NCI-H1092 treated with DMSO at 0.1 percent for 48 hours (cell line): ENCODE results near the gene FBLN2.

Experiments used
- DNase-seq: peaks from one replicate; lab custom pipeline; 2025; lab: John Stamatoyannopoulos, UW

FBLN2 gene

DNA sequence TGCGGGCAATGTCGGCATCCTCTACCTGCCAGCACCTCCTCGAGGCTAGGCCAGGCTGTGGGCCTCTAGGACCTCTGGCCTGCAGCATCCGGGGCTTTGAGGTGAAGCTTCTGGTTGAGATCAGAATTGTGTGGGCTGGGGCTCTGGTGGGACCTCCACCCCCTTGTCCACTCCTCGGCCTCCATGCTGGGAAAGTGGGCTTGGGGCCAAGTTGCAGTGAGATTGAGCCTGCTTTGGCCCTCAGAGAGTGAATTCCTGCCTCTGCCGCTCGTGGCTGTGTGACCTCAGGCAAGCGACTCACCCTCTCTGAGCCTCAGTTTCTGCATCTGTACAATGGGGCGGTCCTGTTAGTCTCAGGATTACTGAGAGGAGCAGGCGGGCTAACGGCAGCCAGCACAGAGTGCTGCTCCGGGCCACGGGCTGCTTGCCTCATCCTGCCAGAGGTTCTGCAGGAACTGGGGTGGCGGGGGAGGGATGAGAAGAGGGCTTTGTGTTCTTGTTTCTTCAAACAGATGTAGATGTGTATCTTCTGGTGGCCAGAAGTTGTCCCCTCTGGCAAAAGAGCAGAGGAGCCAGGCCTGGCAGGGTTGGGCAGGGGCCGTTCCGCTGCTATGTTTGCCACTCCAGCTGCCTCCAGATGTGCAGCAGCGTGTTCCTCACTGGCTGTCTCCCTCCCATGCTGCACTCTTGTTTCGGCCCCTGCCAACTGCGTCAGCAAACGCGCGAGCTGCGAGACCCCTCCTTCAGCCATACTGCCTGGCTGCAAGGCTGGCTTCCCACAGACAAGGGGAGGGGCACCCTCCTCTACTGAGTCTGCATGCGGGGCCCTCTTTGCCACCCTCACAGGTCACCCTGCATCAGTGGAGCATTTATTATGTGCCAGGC, 33.7 kb downstream of the FBLN2 start:
- DNase-seq, result no peak

- no peak for DNase-seq
These were observed 34.6 kb downstream of the FBLN2 start for GRCh38 chr3:13583251-13584180.

GRCh38 chr3:13584427-13584891, 35.5 kb downstream of the FBLN2 start:
- DNase-seq, result no peak

GRCh38 chr3:13584901-13585300, 36.0 kb downstream of the FBLN2 start:
- DNase-seq, result no peak

DNA sequence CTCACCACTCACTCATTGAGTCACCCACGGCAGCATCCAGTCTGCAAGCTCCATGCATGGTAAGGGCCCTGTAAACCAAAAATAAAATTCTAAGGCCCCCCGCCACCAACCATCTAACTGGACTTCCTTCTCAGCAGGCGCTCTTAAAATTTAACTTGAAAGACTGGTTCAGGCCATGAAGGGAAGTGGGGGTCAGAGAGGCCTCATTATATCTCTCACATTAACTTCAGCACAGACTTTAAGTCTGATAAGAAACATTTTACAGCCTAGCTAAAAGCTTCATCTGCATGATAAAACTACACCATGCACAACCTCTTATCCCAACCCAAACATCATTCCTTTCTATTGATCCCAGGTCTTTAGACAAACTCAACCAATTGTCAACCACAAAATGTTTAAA, 38.5 kb downstream of the FBLN2 start:
- DNase-seq, result no peak

DNA sequence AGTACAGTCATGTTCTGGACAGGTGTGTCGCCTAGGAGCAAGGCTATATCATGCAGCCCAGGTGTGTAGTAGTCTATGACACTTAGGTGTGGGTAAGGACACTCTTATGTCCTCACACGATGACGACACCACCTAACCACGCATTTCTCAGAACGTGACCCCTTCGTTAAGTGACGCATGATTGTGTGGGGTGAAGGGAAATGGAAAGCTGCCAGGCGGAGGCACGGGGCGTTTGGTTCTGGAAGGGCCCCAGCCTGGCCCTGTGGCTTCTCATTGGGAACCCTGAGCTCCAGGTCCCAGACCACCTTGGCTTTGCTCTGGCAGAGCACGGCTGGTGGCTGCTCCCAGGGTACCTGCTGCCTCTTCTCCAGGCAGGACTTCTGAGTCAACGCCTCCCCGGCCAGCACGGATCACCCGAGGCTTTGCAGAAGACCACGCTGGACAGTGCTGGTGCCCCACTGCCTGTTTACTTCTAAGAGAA, 39.3 kb downstream of the FBLN2 start:
- no peak for DNase-seq

DNA sequence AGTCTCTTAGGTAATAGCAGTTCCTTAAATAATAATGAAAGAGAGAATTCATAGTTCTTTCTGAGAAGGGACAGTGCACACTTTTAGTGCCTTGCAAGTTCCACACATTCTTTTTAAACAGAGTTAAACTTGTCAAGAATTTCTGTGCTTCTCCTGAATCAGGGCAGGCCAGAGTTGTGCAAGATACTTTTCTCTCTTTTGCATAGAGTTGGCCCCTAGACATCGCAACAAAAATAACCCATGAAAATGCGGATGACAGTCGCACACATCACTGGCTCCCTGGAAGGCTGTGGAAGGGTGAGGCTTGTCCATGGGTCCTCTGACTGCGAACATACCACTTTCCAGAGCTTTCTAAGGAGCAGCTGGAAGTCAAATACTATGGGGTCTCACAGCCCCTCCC, 40.1 kb downstream of the FBLN2 start:
- no peak for DNase-seq

DNA sequence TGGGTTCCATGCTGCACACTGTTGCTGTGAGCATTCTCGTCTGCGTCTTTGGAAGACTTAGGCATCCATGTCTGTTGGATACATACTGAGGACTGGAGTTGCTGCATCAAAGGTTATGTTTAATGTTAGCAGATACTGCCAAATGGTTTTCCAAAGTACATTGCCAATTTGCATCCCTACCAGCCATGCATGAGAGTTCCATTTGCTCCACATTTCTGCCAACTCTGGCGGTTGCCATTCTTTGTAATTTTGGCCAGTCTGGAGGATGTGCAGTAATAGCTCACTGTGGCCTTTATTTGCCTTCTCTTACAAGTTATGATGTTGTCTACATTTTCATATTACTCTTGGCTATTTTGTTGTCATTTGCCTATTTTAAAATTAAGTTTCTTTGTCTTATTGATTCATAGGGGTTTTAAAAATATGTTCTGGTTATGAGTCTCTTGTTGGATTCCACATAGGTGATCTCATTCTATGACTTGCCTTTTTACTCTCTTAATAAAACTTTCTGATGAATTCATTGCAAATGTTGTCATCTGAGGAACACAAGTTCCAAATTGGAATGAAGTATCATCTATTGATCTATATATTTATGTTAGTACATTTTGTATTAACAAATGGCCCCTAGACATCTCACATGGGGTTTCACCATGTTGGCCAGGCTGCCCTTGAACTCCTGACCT, 42.1 kb downstream of the FBLN2 start:
- no peak for DNase-seq

DNA sequence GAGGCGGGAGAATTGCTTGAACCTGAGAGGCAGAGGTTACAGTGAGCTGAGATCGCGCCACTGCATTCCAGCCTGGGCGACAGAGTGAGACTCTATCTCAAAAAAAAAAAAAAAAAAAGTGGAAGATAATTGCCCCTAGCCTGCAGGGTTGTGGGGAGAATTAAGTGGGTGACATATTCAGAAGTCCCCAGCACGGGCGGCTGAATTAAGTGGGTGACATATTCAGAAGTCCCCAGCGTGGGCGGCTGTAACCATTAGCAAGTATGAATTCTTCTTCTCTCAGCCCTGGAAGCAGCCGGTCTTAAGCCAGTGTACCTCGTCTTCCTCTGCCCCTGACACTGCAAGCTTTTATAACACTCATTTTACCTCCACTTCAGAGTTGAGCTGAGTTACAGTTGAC, 44.7 kb downstream of the FBLN2 start:
- no peak for DNase-seq

- no peak for DNase-seq
These were observed 45.2 kb downstream of the FBLN2 start for GRCh38 chr3:13594146-13594545.

DNA sequence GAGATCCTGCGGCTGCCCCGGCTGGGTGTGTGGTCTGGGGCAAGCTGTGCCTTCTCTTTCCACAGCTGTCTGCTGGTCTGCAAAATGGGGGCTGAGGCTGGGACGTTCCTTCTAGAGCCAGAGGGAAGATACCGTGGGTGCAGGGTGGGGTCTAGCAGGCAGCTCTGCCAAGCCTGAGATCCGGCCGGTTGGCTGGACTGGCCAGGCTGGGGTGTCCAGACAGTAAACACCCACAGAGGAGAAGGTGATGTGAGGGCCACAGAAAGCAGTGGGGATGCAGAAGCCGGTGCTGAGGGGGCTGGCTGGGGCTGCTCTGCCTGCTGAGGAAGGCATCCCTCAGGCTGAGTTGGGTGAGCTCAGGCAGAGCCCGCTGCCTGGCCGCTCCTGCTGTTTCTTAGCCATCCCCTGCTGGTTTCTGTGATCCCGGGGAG, 46.1 kb downstream of the FBLN2 start:
- no peak for DNase-seq

GRCh38 chr3:13595485-13595884, 46.6 kb downstream of the FBLN2 start:
- DNase-seq, result no peak

- DNase-seq, result no peak
These were observed 47.7 kb downstream of the FBLN2 start for GRCh38 chr3:13596426-13597205.

GRCh38 chr3:13597661-13598060, 48.7 kb downstream of the FBLN2 start:
- no peak for DNase-seq

- DNase-seq, result no peak
These were observed 49.3 kb downstream of the FBLN2 start for GRCh38 chr3:13598201-13598600.

- DNase-seq, result no peak
These were observed 50.3 kb downstream of the FBLN2 start for GRCh38 chr3:13598926-13599886.

DNA sequence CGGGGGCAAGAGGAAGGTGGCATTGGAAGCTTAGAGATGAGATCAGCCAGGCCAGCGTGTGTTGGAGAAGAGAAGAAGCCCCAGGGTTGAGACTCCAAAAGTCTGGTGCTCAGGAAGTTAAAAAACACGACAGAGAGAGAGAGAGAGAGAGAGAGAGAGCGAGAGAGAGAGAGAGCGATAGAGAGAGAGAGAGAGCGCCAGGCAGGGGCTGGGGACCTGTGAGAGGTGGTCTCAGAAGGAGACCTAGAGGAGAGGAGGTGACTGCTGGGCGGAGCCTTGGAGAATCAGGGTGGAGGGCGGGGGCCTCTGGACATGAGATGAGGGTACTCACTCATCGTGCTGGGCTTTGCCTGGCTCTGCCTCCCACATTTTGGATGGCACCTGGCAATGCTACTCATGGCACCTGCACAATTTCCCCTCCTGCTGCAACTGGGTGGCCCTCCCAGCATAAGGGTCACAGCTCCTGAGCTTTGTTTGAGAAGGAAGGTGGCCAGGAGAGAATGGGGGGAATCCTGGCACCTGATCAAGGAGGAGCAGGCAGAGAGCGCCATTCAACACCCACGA, 51.0 kb downstream of the FBLN2 start:
- DNase-seq, result no peak

DNA sequence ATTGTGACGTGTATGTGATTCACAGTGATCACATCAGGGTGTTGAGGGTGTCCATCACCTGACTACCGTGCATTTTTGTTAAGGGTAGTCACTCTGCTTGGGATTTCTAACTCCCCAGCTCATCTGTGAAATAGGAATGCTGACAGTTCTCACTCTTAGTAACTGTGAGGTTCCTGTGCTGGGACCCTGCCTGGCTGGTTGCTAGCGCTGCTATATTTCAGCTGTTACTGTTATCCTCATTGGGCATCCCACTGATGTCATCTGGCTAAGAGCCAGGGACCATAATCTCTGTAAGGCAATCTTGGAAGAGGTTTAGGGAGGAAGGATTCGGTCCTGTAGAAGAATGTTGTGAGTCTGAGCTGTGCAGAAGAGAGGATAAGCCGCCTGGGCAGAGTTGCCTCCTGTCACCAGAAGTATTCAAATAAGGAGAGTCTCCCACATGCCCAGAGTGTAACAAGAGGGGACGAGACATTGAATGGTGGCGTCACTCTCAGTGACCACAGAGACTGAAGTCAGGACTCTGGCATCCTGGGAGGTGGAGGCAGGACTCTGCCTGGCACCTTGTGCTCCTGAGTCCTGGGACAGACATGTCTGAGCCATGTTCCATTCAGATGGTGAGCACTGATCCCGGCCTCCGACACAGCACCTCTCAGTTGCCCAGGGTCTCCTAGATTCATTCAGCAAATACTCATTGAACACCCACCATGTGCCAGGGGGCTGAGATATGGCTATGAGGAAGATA, 52.2 kb downstream of the FBLN2 start:
- no peak for DNase-seq

DNA sequence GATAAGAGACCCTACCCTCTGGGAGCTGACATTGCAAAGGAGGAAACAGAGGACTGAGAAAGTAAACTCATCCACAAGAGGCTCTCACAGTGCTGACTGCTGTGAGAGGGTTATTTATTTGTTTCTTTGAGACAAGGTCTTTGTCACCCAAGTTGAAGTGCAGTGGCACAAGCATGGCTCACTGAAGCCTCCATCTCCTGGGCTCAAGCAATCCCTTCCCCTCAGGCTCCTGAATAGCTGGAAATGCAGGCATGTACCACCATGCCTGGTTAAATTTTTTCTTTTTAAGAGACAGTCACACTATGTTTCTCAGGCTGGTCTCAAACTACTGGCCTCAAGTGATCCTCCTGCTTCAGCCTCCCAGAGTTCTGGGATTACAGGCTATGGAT, 52.8 kb downstream of the FBLN2 start:
- DNase-seq, result no peak
